Neural cell (in vitro differentiated cells): ENCODE data around the gene SDC3.

Experiments
- CTCF ChIP-seq: fragments of 450-650 bp; IDR thresholded peaks from 2 replicates; pipeline ENCODE4 v1.5.1; 2014; ENCODE audit warnings: antibody characterized with exemption, mild to moderate bottlenecking, moderate library complexity; ENCODE audit not compliant: poor library complexity, severe bottlenecking
- EP300 ChIP-seq: fragments of 450-650 bp; conservative IDR thresholded peaks from 2 replicates; pipeline ENCODE4 v1.6.1; 2014; ENCODE audit warnings: antibody characterized with exemption, mild to moderate bottlenecking, moderate library complexity; ENCODE audit not compliant: poor library complexity, severe bottlenecking
- EZH2 ChIP-seq: fragments of 200-600, 300-800 bp; shearing (Covaris generic), sonication (generic); IDR thresholded peaks from 2 replicates; pipeline ENCODE4 v1.6.1; 2014; ENCODE audit warnings: antibody characterized with exemption, low read length, borderline replicate concordance, mild to moderate bottlenecking; ENCODE audit not compliant: insufficient read depth, poor library complexity, severe bottlenecking
- RAD21 ChIP-seq: fragments of 450-650 bp; conservative IDR thresholded peaks from 2 replicates; pipeline ENCODE4 v1.6.1; 2014; ENCODE audit warnings: antibody characterized with exemption, mild to moderate bottlenecking, moderate library complexity
- TAF1 ChIP-seq: IDR thresholded peaks from 2 replicates; pipeline ENCODE4 v1.6.1; 2012; ENCODE audit warnings: low read depth

GRCh38 chr1:30898031-30898815 is 10.3 kb downstream of the SDC3 start:
- no peak for TF ChIP-seq RAD21
- no peak for TF ChIP-seq CTCF
- no peak for TF ChIP-seq EZH2
- TF ChIP-seq EP300: no peak
- no peak for TF ChIP-seq TAF1
